ENCODE data around the gene SPPL2C. TPM values are rescaled to one million over a fixed set of nuclear protein-coding genes. Genes with fewer than 3 reads are reported as not detected.
A peak's percentile ranks its signal among the peaks of the same experiment; 100 is the strongest.

Gene SPPL2C
- total RNA-seq, 4 donors from 2014 or later, result not detected

- Histone ChIP-seq H3K27ac (no peak overlapping the region), H3K9me3 (no peaks in the 10 kb centered on the region), H3K27me3 (peaks cover 3% of the 10 kb centered on the region), H3K36me3 (no peaks in the 10 kb centered on the region), H3K4me3 (no peak overlapping the region), H3K4me1 (no peaks in the 10 kb centered on the region)
- no peak for DNase-seq (ENCODE audit: low spot score in 2 of 2)
- no peak for TF ChIP-seq CTCF (IDR thresholded peaks at IDR 0.05)
- no peak for TF ChIP-seq POLR2AphosphoS5 (IDR thresholded peaks at IDR 0.05)
- 60% methylated on average over 5 of the region's 5 CpGs for WGBS
Observed at GRCh38 chr17:45888392-45888791, 43.7 kb downstream of the SPPL2C start.

- no peaks in the 10 kb centered on the region for H3K27me3 ChIP-seq
- H3K4me3 ChIP-seq, result no peak overlapping the region
- TF ChIP-seq CTCF (IDR thresholded peaks at IDR 0.05) (no peak), EP300 (IDR thresholded peaks at IDR 0.05) (no peak), POLR2AphosphoS5 (IDR thresholded peaks at IDR 0.05) (no peak), POLR2A (IDR thresholded peaks at IDR 0.05) (no peak)
- no peak overlapping the region for H3K27ac ChIP-seq
- no peak for DNase-seq (ENCODE audit: low spot score in 2 of 2)
- 30% methylated on average over 4 of the region's 4 CpGs for WGBS
- H3K4me1 ChIP-seq, result peaks cover 8% of the 10 kb centered on the region
- no peaks in the 10 kb centered on the region for H3K9me3 ChIP-seq
- no peaks in the 10 kb centered on the region for H3K36me3 ChIP-seq
Observed at GRCh38 chr17:45889579-45889978, 44.9 kb downstream of the SPPL2C start.

GRCh38 chr17:45893725-45894021 lies 49.0 kb downstream of the SPPL2C start:
- TF ChIP-seq EP300 (IDR thresholded peaks at IDR 0.05) (no peak), POLR2A (IDR thresholded peaks at IDR 0.05) (no peak), POLR2AphosphoS5 (IDR thresholded peaks at IDR 0.05) (no peak), CTCF (IDR thresholded peaks at IDR 0.05) (no peak)
- WGBS, result 39% methylated on average over 7 of the region's 7 CpGs
- peak overlapping the region; percentile 62 for H3K27ac ChIP-seq
- peak overlapping the region; percentile 71 for H3K4me3 ChIP-seq
- no peaks in the 10 kb centered on the region for H3K36me3 ChIP-seq
- no peaks in the 10 kb centered on the region for H3K9me3 ChIP-seq
- peaks cover 38% of the 10 kb centered on the region for H3K4me1 ChIP-seq
- DNase-seq (ENCODE audit: low spot score in 2 of 2), result no peak
- peaks cover 36% of the 10 kb centered on the region for H3K27me3 ChIP-seq

- 5% methylated on average over 19 of the region's 97 CpGs for WGBS
- peaks cover 41% of the 10 kb centered on the region for H3K27me3 ChIP-seq
- peak within 1 kb of the TSS; percentile 71 for H3K4me3 ChIP-seq
- H3K27ac ChIP-seq, result peak within 1 kb of the TSS; percentile 62
- no peaks in the 10 kb centered on the region for H3K9me3 ChIP-seq
- TF ChIP-seq EP300 (IDR thresholded peaks at IDR 0.05), result no peak
- TF ChIP-seq POLR2A (IDR thresholded peaks at IDR 0.05), result no peak
- peak in 1 of 3 donors; percentile 18 for TF ChIP-seq POLR2AphosphoS5 (IDR thresholded peaks at IDR 0.05)
- peak; percentile 72 to 100 for TF ChIP-seq CTCF (IDR thresholded peaks at IDR 0.05)
- no peaks in the 10 kb centered on the region for H3K36me3 ChIP-seq
- DNase-seq (ENCODE audit: low spot score in 2 of 2), result peak; percentile 85 to 92
- peaks cover 38% of the 10 kb centered on the region for H3K4me1 ChIP-seq
Observed at GRCh38 chr17:45894022-45894784, 49.5 kb downstream of the SPPL2C start, which contains the start of gene MAPT. TSS of gene MAPT (plus strand) at chr17:45894554. CDS start at chr17:45962338, 67,784 bp downstream.

- no peak overlapping the region for H3K27ac ChIP-seq
- H3K27me3 ChIP-seq, result peaks cover 52% of the 10 kb centered on the region
- H3K9me3 ChIP-seq, result no peaks in the 10 kb centered on the region
- peak overlapping the region; percentile 71 for H3K4me3 ChIP-seq
- TF ChIP-seq EP300 (IDR thresholded peaks at IDR 0.05) (no peak), POLR2AphosphoS5 (IDR thresholded peaks at IDR 0.05) (no peak), CTCF (IDR thresholded peaks at IDR 0.05) (no peak), POLR2A (IDR thresholded peaks at IDR 0.05) (no peak)
- 0% methylated on average over 36 of the region's 63 CpGs for WGBS
- peaks cover 38% of the 10 kb centered on the region for H3K4me1 ChIP-seq
- peak in 1 of 2 donors; percentile 73 for DNase-seq (ENCODE audit: low spot score in 2 of 2)
- no peaks in the 10 kb centered on the region for H3K36me3 ChIP-seq
Observed at GRCh38 chr17:45895304-45895968, 50.8 kb downstream of the SPPL2C start.
